GM23338 (cell line): ENCODE results near the gene TOR3A. TPM values are rescaled to one million over a fixed set of nuclear protein-coding genes. Genes with fewer than 3 reads are reported as not detected.
A peak's percentile ranks its signal among the peaks of the same experiment; 100 is the strongest.

Experiments used
- ATAC-seq: fragments of 200-7000 bp; cut with Tn5 transposase; 3 replicates; pipeline ENCODE4 v1.9.1; 2020
- DNase-seq: peaks from one replicate; pipeline ENCODE4 v3.0.0-alpha.2; 2015; ENCODE audit warnings: low spot score
- H2AFZ ChIP-seq: fragments of 200-600 bp; sonication (generic); 2 replicates; pipeline ENCODE4 v1.8.0; 2016; ENCODE audit warnings: antibody characterized with exemption, mild to moderate bottlenecking, moderate library complexity
- H3F3A ChIP-seq: fragments of 200-600 bp; sonication (generic); replicated peaks from 2 replicates; pipeline ENCODE4 v1.8.0; 2017; ENCODE audit warnings: antibody characterized with exemption, mixed run types, low read depth
- H3K27ac ChIP-seq: fragments of 200-600 bp; sonication (generic); 2 replicates; pipeline ENCODE4 v1.6.1; 2016; ENCODE audit warnings: low read depth
- H3K27me3 ChIP-seq: fragments of 200-600 bp; sonication (generic); 2 replicates; pipeline ENCODE4 v1.8.0; 2016; ENCODE audit warnings: mild to moderate bottlenecking, mixed run types, moderate library complexity; ENCODE audit not compliant: insufficient read depth
- H3K36me3 ChIP-seq: fragments of 200-600 bp; sonication (generic); 2 replicates; pipeline ENCODE4 v1.8.0; 2016; ENCODE audit warnings: mild to moderate bottlenecking; ENCODE audit not compliant: insufficient read depth
- H3K4me1 ChIP-seq: fragments of 200-600 bp; sonication (generic); 2 replicates; pipeline ENCODE4 v1.8.0; 2016; ENCODE audit warnings: mild to moderate bottlenecking, moderate library complexity; ENCODE audit not compliant: insufficient read depth
- H3K4me2 ChIP-seq: fragments of 200-600 bp; sonication (generic); 2 replicates; pipeline ENCODE4 v1.7.1; 2017; ENCODE audit warnings: mixed run types
- H3K4me3 ChIP-seq: fragments of 200-600 bp; sonication (generic); 2 replicates; pipeline ENCODE4 v1.6.1; 2016; ENCODE audit warnings: mixed run types
- H3K79me2 ChIP-seq: fragments of 200-600 bp; sonication (generic); replicated peaks from 2 replicates; pipeline ENCODE4 v1.8.0; 2017; ENCODE audit warnings: mild to moderate bottlenecking; ENCODE audit not compliant: insufficient read depth
- H3K9me2 ChIP-seq: fragments of 200-600 bp; sonication (generic); 2 replicates; pipeline ENCODE4 v1.8.0; 2017; ENCODE audit not compliant: insufficient read depth
- H4K20me1 ChIP-seq: fragments of 200-600 bp; sonication (generic); replicated peaks from 2 replicates; pipeline ENCODE4 v1.8.0; 2017; ENCODE audit warnings: mild to moderate bottlenecking; ENCODE audit not compliant: insufficient read depth
- H3K27ac Mint-ChIP-seq: 2 replicates; pipeline ENCODE4 v1.8.0; 2020; ENCODE audit warnings: inconsistent platforms, mild to moderate bottlenecking, moderate library complexity, mixed read lengths
- H3K27me3 Mint-ChIP-seq: 3 replicates; pipeline ENCODE4 v1.8.0; 2022; ENCODE audit warnings: low read depth, mild to moderate bottlenecking, moderate library complexity, mixed read lengths, inconsistent platforms; ENCODE audit not compliant: insufficient read depth, poor library complexity
- H3K36me3 Mint-ChIP-seq: 3 replicates; pipeline ENCODE4 v1.8.0; 2021; ENCODE audit warnings: low read depth, mild to moderate bottlenecking, inconsistent platforms, moderate library complexity, mixed read lengths
- H3K4me1 Mint-ChIP-seq: 3 replicates; pipeline ENCODE4 v1.8.0; 2020; ENCODE audit warnings: mild to moderate bottlenecking, inconsistent platforms, mixed read lengths
- H3K4me3 Mint-ChIP-seq: 3 replicates; pipeline ENCODE4 v1.8.0; 2021; ENCODE audit warnings: moderate library complexity, mild to moderate bottlenecking, inconsistent platforms, mixed read lengths
- H3K9me3 Mint-ChIP-seq: 3 replicates; pipeline ENCODE4 v1.8.0; 2020; ENCODE audit warnings: moderate library complexity, mild to moderate bottlenecking, inconsistent platforms, mixed read lengths
- CREB1 ChIP-seq: fragments of 250-450 bp; sonication (Bioruptor Pico); IDR thresholded peaks from 2 replicates; pipeline ENCODE4 v1.5.0; 2020; ENCODE audit warnings: low read depth, mild to moderate bottlenecking, moderate library complexity
- EZH2 ChIP-seq: fragments of 200-600 bp; sonication (generic); IDR thresholded peaks from one replicate; pipeline ENCODE4 v1.8.0; 2017; ENCODE audit warnings: antibody characterized with exemption, mild to moderate bottlenecking, low read depth; ENCODE audit not compliant: unreplicated experiment
- EZH2phosphoT487 ChIP-seq: fragments of 200-600 bp; sonication (generic); IDR thresholded peaks from one replicate; pipeline ENCODE4 v1.8.1; 2018; ENCODE audit warnings: antibody characterized with exemption; ENCODE audit not compliant: unreplicated experiment
- JUNB ChIP-seq: IDR thresholded peaks from one replicate; pipeline ENCODE4 v1.6.1; 2016; ENCODE audit warnings: antibody characterized with exemption; ENCODE audit not compliant: unreplicated experiment
- NANOG ChIP-seq: IDR thresholded peaks from 2 replicates; pipeline ENCODE4 v1.6.1; 2016; ENCODE audit warnings: antibody characterized with exemption, borderline replicate concordance
- POLR2AphosphoS5 ChIP-seq: IDR thresholded peaks from 2 replicates; pipeline ENCODE4 v1.6.1; 2016; ENCODE audit warnings: antibody characterized with exemption, low read depth
- STAT1 ChIP-seq: IDR thresholded peaks from one replicate; pipeline ENCODE4 v1.6.1; 2016; ENCODE audit warnings: antibody characterized with exemption; ENCODE audit not compliant: unreplicated experiment
- ZNF114 ChIP-seq: fragments of 250-450 bp; sonication (Bioruptor Pico); IDR thresholded peaks from 2 replicates; pipeline ENCODE4 v1.5.0; 2020; ENCODE audit warnings: mild to moderate bottlenecking, moderate library complexity
- ZNF331 ChIP-seq: fragments of 250-450 bp; sonication (Bioruptor Pico); IDR thresholded peaks from 2 replicates; pipeline ENCODE4 v1.5.0; 2020; ENCODE audit warnings: low read depth, mild to moderate bottlenecking, moderate library complexity
- polyA plus RNA-seq: library from polyadenylated mRNA; unstranded; fragments of >200 nt; fragmentation: Nextera tagmentation; extraction: Ambion mirVana; gene quantifications from 2 replicates; pipeline ENCODE4 v1.2.1, GENCODE V29; 2016
- total RNA-seq: library from RNA; depleted of rRNA; stranded (reverse); fragments of >200 nt; shearing (Covaris generic); gene quantifications from 2 replicates; pipeline ENCODE4 v1.2.3, GENCODE V29; 2014
- TF ChIP-seq, protein P1 (sequence below): IDR thresholded peaks from 2 replicates; pipeline ENCODE4 v1.6.1; 2016; ENCODE audit warnings: antibody characterized with exemption
- TF ChIP-seq, protein P2 (sequence below): fragments of 250-450 bp; sonication (Bioruptor Pico); IDR thresholded peaks from 2 replicates; pipeline ENCODE4 v1.5.0; 2020; ENCODE audit warnings: mild to moderate bottlenecking, moderate library complexity
- TF ChIP-seq, protein P3 (sequence below), 2 experiments: fragments of 200-600 bp in 1 of 2; sonication (generic) in 1 of 2; conservative IDR thresholded peaks; 2 replicates each; pipeline versions ENCODE4 v1.5.1 to v1.6.1; 2016 to 2017; ENCODE audit warnings: antibody characterized with exemption in 2 of 2, low read depth in 2 of 2, mild to moderate bottlenecking in 2 of 2, moderate library complexity in 1 of 2
- TF ChIP-seq, protein P4 (sequence below): IDR thresholded peaks from one replicate; pipeline ENCODE4 v1.6.1; 2018; ENCODE audit warnings: antibody characterized with exemption; ENCODE audit not compliant: unreplicated experiment

TOR3A gene
- total and polyA plus RNA-seq, 2 experiments from 2014 or later: 11.2 to 57.6 TPM

DNA sequence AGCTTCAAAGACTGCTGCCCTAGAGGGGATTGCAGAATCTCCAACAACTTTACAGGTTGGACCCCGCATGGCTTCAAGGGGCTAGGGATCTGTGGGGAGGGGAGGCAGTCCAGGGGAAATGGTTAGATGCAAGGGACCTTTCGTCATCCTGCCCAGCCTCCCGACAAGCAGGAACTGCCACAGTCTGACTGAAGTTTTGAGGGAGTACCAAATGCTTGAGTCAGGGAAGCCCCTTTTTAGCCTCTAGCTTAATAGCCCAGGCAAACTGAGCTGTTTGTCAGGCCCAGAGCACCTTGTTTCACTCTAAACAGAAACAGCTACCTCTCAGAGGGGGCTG, 1.1 kb downstream of the TOR3A start:
- peaks cover 8% of the 10 kb centered on the region; the same call in 1 of the 2 replicates for H3K79me2 ChIP-seq
- Mint-ChIP-seq H3K9me3 (no peaks in the 10 kb centered on the region; the same call in 2 of the 3 replicates), H3K4me1 (peaks cover 26% of the 10 kb centered on the region), H3K4me3 (peak overlapping the region; percentile 84), H3K36me3 (peaks cover 21% of the 10 kb centered on the region), H3K27ac (no peak overlapping the region; the same call in 1 of the 2 replicates), H3K27me3 (peaks cover 11% of the 10 kb centered on the region)
- DNase-seq: peak; percentile 55
- peak overlapping the region; percentile 69; the same call in 1 of the 2 replicates for H2AFZ ChIP-seq
- peaks cover 7% of the 10 kb centered on the region; the same call in 1 of the 2 replicates for H3F3A ChIP-seq
- TF ChIP-seq, protein P1, sequence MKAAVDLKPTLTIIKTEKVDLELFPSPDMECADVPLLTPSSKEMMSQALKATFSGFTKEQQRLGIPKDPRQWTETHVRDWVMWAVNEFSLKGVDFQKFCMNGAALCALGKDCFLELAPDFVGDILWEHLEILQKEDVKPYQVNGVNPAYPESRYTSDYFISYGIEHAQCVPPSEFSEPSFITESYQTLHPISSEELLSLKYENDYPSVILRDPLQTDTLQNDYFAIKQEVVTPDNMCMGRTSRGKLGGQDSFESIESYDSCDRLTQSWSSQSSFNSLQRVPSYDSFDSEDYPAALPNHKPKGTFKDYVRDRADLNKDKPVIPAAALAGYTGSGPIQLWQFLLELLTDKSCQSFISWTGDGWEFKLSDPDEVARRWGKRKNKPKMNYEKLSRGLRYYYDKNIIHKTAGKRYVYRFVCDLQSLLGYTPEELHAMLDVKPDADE: no peak
- TF ChIP-seq NANOG: no peak
- TF ChIP-seq, protein P2, sequence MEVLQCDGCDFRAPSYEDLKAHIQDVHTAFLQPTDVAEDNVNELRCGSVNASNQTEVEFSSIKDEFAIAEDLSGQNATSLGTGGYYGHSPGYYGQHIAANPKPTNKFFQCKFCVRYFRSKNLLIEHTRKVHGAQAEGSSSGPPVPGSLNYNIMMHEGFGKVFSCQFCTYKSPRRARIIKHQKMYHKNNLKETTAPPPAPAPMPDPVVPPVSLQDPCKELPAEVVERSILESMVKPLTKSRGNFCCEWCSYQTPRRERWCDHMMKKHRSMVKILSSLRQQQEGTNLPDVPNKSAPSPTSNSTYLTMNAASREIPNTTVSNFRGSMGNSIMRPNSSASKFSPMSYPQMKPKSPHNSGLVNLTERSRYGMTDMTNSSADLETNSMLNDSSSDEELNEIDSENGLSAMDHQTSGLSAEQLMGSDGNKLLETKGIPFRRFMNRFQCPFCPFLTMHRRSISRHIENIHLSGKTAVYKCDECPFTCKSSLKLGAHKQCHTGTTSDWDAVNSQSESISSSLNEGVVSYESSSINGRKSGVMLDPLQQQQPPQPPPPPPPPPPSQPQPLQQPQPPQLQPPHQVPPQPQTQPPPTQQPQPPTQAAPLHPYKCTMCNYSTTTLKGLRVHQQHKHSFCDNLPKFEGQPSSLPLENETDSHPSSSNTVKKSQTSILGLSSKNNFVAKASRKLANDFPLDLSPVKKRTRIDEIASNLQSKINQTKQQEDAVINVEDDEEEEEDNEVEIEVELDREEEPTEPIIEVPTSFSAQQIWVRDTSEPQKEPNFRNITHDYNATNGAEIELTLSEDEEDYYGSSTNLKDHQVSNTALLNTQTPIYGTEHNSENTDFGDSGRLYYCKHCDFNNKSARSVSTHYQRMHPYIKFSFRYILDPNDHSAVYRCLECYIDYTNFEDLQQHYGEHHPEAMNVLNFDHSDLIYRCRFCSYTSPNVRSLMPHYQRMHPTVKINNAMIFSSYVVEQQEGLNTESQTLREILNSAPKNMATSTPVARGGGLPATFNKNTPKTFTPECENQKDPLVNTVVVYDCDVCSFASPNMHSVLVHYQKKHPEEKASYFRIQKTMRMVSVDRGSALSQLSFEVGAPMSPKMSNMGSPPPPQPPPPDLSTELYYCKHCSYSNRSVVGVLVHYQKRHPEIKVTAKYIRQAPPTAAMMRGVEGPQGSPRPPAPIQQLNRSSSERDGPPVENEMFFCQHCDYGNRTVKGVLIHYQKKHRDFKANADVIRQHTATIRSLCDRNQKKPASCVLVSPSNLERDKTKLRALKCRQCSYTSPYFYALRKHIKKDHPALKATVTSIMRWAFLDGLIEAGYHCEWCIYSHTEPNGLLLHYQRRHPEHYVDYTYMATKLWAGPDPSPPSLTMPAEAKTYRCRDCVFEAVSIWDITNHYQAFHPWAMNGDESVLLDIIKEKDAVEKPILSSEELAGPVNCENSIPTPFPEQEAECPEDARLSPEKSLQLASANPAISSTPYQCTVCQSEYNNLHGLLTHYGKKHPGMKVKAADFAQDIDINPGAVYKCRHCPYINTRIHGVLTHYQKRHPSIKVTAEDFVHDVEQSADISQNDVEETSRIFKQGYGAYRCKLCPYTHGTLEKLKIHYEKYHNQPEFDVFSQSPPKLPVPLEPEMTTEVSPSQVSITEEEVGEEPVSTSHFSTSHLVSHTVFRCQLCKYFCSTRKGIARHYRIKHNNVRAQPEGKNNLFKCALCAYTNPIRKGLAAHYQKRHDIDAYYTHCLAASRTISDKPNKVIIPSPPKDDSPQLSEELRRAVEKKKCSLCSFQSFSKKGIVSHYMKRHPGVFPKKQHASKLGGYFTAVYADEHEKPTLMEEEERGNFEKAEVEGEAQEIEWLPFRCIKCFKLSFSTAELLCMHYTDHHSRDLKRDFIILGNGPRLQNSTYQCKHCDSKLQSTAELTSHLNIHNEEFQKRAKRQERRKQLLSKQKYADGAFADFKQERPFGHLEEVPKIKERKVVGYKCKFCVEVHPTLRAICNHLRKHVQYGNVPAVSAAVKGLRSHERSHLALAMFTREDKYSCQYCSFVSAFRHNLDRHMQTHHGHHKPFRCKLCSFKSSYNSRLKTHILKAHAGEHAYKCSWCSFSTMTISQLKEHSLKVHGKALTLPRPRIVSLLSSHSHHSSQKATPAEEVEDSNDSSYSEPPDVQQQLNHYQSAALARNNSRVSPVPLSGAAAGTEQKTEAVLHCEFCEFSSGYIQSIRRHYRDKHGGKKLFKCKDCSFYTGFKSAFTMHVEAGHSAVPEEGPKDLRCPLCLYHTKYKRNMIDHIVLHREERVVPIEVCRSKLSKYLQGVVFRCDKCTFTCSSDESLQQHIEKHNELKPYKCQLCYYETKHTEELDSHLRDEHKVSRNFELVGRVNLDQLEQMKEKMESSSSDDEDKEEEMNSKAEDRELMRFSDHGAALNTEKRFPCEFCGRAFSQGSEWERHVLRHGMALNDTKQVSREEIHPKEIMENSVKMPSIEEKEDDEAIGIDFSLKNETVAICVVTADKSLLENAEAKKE (CRISPR knock-in tag): no peak
- TF ChIP-seq, protein P3, sequence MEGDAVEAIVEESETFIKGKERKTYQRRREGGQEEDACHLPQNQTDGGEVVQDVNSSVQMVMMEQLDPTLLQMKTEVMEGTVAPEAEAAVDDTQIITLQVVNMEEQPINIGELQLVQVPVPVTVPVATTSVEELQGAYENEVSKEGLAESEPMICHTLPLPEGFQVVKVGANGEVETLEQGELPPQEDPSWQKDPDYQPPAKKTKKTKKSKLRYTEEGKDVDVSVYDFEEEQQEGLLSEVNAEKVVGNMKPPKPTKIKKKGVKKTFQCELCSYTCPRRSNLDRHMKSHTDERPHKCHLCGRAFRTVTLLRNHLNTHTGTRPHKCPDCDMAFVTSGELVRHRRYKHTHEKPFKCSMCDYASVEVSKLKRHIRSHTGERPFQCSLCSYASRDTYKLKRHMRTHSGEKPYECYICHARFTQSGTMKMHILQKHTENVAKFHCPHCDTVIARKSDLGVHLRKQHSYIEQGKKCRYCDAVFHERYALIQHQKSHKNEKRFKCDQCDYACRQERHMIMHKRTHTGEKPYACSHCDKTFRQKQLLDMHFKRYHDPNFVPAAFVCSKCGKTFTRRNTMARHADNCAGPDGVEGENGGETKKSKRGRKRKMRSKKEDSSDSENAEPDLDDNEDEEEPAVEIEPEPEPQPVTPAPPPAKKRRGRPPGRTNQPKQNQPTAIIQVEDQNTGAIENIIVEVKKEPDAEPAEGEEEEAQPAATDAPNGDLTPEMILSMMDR (conservative IDR thresholded peaks at IDR 0.05; ENCODE audit: low read depth in 2 of 2): no peak
- no peak for TF ChIP-seq CREB1 (CRISPR knock-in tag)
- TF ChIP-seq, protein P4, sequence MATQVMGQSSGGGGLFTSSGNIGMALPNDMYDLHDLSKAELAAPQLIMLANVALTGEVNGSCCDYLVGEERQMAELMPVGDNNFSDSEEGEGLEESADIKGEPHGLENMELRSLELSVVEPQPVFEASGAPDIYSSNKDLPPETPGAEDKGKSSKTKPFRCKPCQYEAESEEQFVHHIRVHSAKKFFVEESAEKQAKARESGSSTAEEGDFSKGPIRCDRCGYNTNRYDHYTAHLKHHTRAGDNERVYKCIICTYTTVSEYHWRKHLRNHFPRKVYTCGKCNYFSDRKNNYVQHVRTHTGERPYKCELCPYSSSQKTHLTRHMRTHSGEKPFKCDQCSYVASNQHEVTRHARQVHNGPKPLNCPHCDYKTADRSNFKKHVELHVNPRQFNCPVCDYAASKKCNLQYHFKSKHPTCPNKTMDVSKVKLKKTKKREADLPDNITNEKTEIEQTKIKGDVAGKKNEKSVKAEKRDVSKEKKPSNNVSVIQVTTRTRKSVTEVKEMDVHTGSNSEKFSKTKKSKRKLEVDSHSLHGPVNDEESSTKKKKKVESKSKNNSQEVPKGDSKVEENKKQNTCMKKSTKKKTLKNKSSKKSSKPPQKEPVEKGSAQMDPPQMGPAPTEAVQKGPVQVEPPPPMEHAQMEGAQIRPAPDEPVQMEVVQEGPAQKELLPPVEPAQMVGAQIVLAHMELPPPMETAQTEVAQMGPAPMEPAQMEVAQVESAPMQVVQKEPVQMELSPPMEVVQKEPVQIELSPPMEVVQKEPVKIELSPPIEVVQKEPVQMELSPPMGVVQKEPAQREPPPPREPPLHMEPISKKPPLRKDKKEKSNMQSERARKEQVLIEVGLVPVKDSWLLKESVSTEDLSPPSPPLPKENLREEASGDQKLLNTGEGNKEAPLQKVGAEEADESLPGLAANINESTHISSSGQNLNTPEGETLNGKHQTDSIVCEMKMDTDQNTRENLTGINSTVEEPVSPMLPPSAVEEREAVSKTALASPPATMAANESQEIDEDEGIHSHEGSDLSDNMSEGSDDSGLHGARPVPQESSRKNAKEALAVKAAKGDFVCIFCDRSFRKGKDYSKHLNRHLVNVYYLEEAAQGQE: no peak
- TF ChIP-seq STAT1: no peak
- TF ChIP-seq EZH2phosphoT487: no peak
- TF ChIP-seq EZH2: no peak
- TF ChIP-seq ZNF331 (CRISPR knock-in tag): no peak
- no peak for TF ChIP-seq ZNF114 (CRISPR knock-in tag)
- no peak for TF ChIP-seq JUNB
- TF ChIP-seq POLR2AphosphoS5: no peak
- 0 out of 2 replicates have a peak, but pooled peaks cover 4% of the 10 kb centered on the region for H3K27me3 ChIP-seq
- no peaks in the 10 kb centered on the region for H3K9me2 ChIP-seq
- H3K4me3 ChIP-seq: peak overlapping the region; percentile 79
- ATAC-seq: no peak
- peaks cover 11% of the 10 kb centered on the region for H3K4me1 ChIP-seq
- H3K27ac ChIP-seq: no peak overlapping the region
- H3K4me2 ChIP-seq: peak overlapping the region; percentile 96
- H4K20me1 ChIP-seq: no peaks in the 10 kb centered on the region
- no peaks in the 10 kb centered on the region; the same call in 1 of the 2 replicates for H3K36me3 ChIP-seq
